PFSK-1 (cell line): ENCODE data around the gene MARCKSL1.

ENCODE experiments used
- SIN3A ChIP-seq: IDR thresholded peaks from 2 replicates; pipeline ENCODE4 v1.6.1; 2012; ENCODE audit warnings: mild to moderate bottlenecking, low read length, moderate library complexity, borderline replicate concordance; ENCODE audit not compliant: insufficient read depth
- TAF1 ChIP-seq: IDR thresholded peaks from 2 replicates; pipeline ENCODE4 v1.6.1; 2012; ENCODE audit warnings: low read length, control low read depth, borderline replicate concordance; ENCODE audit not compliant: insufficient read depth

GRCh38 chr1:32373996-32374592, 38.1 kb upstream of the MARCKSL1 start:
- no peak for TF ChIP-seq SIN3A
- TF ChIP-seq TAF1: no peak
